PC-3 (cell line): ENCODE measurements around the gene DTD1. TPM values are rescaled to one million over a fixed set of nuclear protein-coding genes. Genes with fewer than 3 reads are reported as not detected.

ENCODE experiments used
- ATAC-seq: fragments of 200-7000 bp; cut with Tn5 transposase; 2 replicates; pipeline ENCODE4 v1.9.1; 2020; ENCODE audit warnings: mild to moderate bottlenecking, moderate library complexity
- BruUV-seq: library from RNA; stranded (reverse); fragments of 400-500 nt; replicated peaks from 2 replicates; lab custom pipeline; 2021; lab: Mats Ljungman, UMichigan
- CTCF ChIA-PET: fragments of 300-600 bp; sonication (Branson Sonifier 250); formaldehyde crosslinking; loops from one replicate; lab custom pipeline; 2022; ENCODE audit warnings: antibody characterized with exemption; lab: Charles Lee
- POLR2A ChIA-PET: fragments of 300-600 bp; sonication (Branson Sonifier 250); formaldehyde crosslinking; loops from one replicate; lab custom pipeline; 2022; ENCODE audit warnings: antibody characterized with exemption; ENCODE audit not compliant: unreplicated experiment; lab: Charles Lee
- DNase-seq: peaks from one replicate; pipeline ENCODE4 v3.0.0-alpha.2; 2015
- H2AFZ ChIP-seq: fragments of 300-600 bp; sonication (generic); 2 replicates; pipeline ENCODE4 v1.6.0; 2016; ENCODE audit warnings: antibody characterized with exemption, low read length
- H3F3A ChIP-seq: fragments of 300-600 bp; sonication (generic); one replicate; pipeline ENCODE4 v1.6.0; 2017; ENCODE audit warnings: antibody characterized with exemption, low read length, control low read depth, mild to moderate bottlenecking; ENCODE audit not compliant: unreplicated experiment
- H3K27ac ChIP-seq: fragments of 300-600 bp; sonication (generic); 2 replicates; pipeline ENCODE4 v1.5.1; 2016; ENCODE audit warnings: mild to moderate bottlenecking, low read length
- H3K27me3 ChIP-seq: fragments of 300-600 bp; sonication (generic); 2 replicates; pipeline ENCODE4 v1.6.1; 2016; ENCODE audit warnings: low read length, mixed read lengths
- H3K36me3 ChIP-seq: fragments of 300-600 bp; sonication (generic); 2 replicates; pipeline ENCODE4 v1.6.1; 2016; ENCODE audit warnings: low read depth, mixed run types, low read length, mixed read lengths
- H3K4me1 ChIP-seq: fragments of 300-600 bp; sonication (generic); 2 replicates; pipeline ENCODE4 v1.5.1; 2016; ENCODE audit warnings: low read length; ENCODE audit not compliant: insufficient read depth
- H3K4me2 ChIP-seq: fragments of 300-600 bp; sonication (generic); 2 replicates; pipeline ENCODE4 v1.6.0; 2016; ENCODE audit warnings: low read length
- H3K4me3 ChIP-seq: fragments of 300-600 bp; sonication (generic); 2 replicates; pipeline ENCODE4 v1.5.1; 2016; ENCODE audit warnings: mild to moderate bottlenecking, low read length, mixed read lengths
- H3K79me2 ChIP-seq: fragments of 300-600 bp; sonication (generic); 2 replicates; pipeline ENCODE4 v1.6.1; 2017; ENCODE audit warnings: low read length, mixed read lengths
- H3K9ac ChIP-seq: fragments of 300-600 bp; sonication (generic); 2 replicates; pipeline ENCODE4 v1.6.0; 2016; ENCODE audit warnings: mild to moderate bottlenecking, low read length
- H3K9me2 ChIP-seq: fragments of 300-600 bp; sonication (generic); replicated peaks from 2 replicates; pipeline ENCODE4 v1.6.1; 2016; ENCODE audit warnings: mixed run types, low read length, mixed read lengths
- H3K9me3 ChIP-seq: fragments of 300-600 bp; sonication (generic); 2 replicates; pipeline ENCODE4 v1.6.1; 2016; ENCODE audit warnings: low read length, mixed read lengths
- H4K20me1 ChIP-seq: fragments of 300-600 bp; sonication (generic); 2 replicates; pipeline ENCODE4 v1.6.1; 2016; ENCODE audit warnings: low read length, mixed read lengths
- CTCF ChIP-seq: fragments of 300-600 bp; sonication (generic); conservative IDR thresholded peaks from 2 replicates; pipeline ENCODE4 v1.5.1; 2017; ENCODE audit warnings: antibody characterized with exemption, low read depth, mild to moderate bottlenecking, low read length
- EZH2 ChIP-seq: fragments of 300-600 bp; sonication (generic); IDR thresholded peaks from one replicate; pipeline ENCODE4 v1.6.1; 2017; ENCODE audit warnings: antibody characterized with exemption, mild to moderate bottlenecking, low read length; ENCODE audit not compliant: unreplicated experiment
- EZH2phosphoT487 ChIP-seq: fragments of 300-600 bp; sonication (generic); IDR thresholded peaks from 2 replicates; pipeline ENCODE4 v1.6.1; 2018; ENCODE audit warnings: mild to moderate bottlenecking, antibody characterized with exemption, low read length, borderline replicate concordance
- intact Hi-C: fragments of 100-400 bp; cut with micrococcal nuclease; formaldehyde crosslinking; loops from 2 replicates; pipeline ENCODE4 v1.9.0; 2023
- total RNA-seq: library from RNA; depleted of rRNA; stranded (reverse); fragments of >200 nt; gene quantifications from 2 replicates; pipeline ENCODE4 v1.2.3, GENCODE V29; 2014

Gene DTD1
- total RNA-seq, 1 experiment from 2014 or later = 124 TPM

- Histone ChIP-seq H3K36me3 (no peaks in the 10 kb centered on the region), H3K27me3 (no peaks in the 10 kb centered on the region), H3K9me2 (no peaks in the 10 kb centered on the region), H3K4me1 (peaks cover 16% of the 10 kb centered on the region), H3K9ac (no peak overlapping the region), H3K9me3 (no peaks in the 10 kb centered on the region), H3K4me3 (no peak overlapping the region), H3K79me2 (no peaks in the 10 kb centered on the region), H3K27ac (no peak overlapping the region), H4K20me1 (0 out of 2 replicates have a peak, but pooled peaks cover 6% of the 10 kb centered on the region), H3K4me2 (no peak overlapping the region), H3F3A (no peaks in the 10 kb centered on the region), H2AFZ (no peak overlapping the region)
- BruUV-seq = no TSS peak
- ATAC-seq = no peak
- intact Hi-C loops = no loop called here
- POLR2A ChIA-PET = interaction anchor here (0.6 kb wide), 1 partner anchor 1778 kb away, joined by 5 read pairs; no protein-coding TSS in a partner anchor
- TF ChIP-seq CTCF (no peak), EZH2phosphoT487 (no peak), EZH2 (no peak)
- no peak for DNase-seq
- CTCF ChIA-PET = no interaction called here
Measured at GRCh38 chr20:18695175-18695574, 107.3 kb downstream of the DTD1 start.

GRCh38 chr20:18698735-18699380, 111.0 kb downstream of the DTD1 start:
- H3K9me2 ChIP-seq = no peaks in the 10 kb centered on the region
- no peaks in the 10 kb centered on the region for H3K4me1 ChIP-seq
- no peak overlapping the region for H2AFZ ChIP-seq
- no peaks in the 10 kb centered on the region for H4K20me1 ChIP-seq
- no peak overlapping the region for H3K4me2 ChIP-seq
- no peak overlapping the region for H3K27ac ChIP-seq
- H3K9ac ChIP-seq = no peak overlapping the region
- no TSS peak for BruUV-seq
- H3K4me3 ChIP-seq = no peak overlapping the region
- no peaks in the 10 kb centered on the region for H3F3A ChIP-seq
- TF ChIP-seq EZH2phosphoT487 = no peak
- no peak for TF ChIP-seq EZH2
- TF ChIP-seq CTCF = no peak
- no peaks in the 10 kb centered on the region for H3K9me3 ChIP-seq
- ChIA-PET CTCF (no interaction called here), POLR2A (no interaction called here)
- no peaks in the 10 kb centered on the region for H3K79me2 ChIP-seq
- no peaks in the 10 kb centered on the region for H3K27me3 ChIP-seq
- no peak for ATAC-seq
- no peak for DNase-seq
- no peaks in the 10 kb centered on the region for H3K36me3 ChIP-seq
- intact Hi-C loops = no loop called here

GRCh38 chr20:18701969-18702368, 114.1 kb downstream of the DTD1 start:
- Histone ChIP-seq H2AFZ (no peak overlapping the region), H3K4me3 (no peak overlapping the region), H3K36me3 (no peaks in the 10 kb centered on the region), H4K20me1 (no peaks in the 10 kb centered on the region), H3K9ac (no peak overlapping the region), H3K9me3 (no peaks in the 10 kb centered on the region), H3K4me1 (no peaks in the 10 kb centered on the region), H3K27ac (no peak overlapping the region), H3F3A (no peaks in the 10 kb centered on the region), H3K79me2 (no peaks in the 10 kb centered on the region), H3K27me3 (no peaks in the 10 kb centered on the region), H3K9me2 (no peaks in the 10 kb centered on the region), H3K4me2 (no peak overlapping the region)
- intact Hi-C loops = no loop called here
- ATAC-seq (no peak), DNase-seq (no peak)
- CTCF ChIA-PET = no interaction called here
- TF ChIP-seq EZH2phosphoT487 (no peak), CTCF (no peak), EZH2 (no peak)
- POLR2A ChIA-PET = no interaction called here
- BruUV-seq = no TSS peak
